GM21423 (cell line): ENCODE data around the gene NRP1.
"Not testable (repeated sequence)": the region's sequence is repeated elsewhere in the genome, so short reads cannot be mapped to it uniquely, and the experiment has no call there.

ENCODE experiments used
- ATAC-seq: cut with Tn5 transposase; IDR thresholded peaks from one replicate; pipeline ENCODE4 v1.9.1; 2021; ENCODE audit warnings: mild to moderate bottlenecking, moderate library complexity; ENCODE audit not compliant: unreplicated experiment

Gene NRP1

DNA sequence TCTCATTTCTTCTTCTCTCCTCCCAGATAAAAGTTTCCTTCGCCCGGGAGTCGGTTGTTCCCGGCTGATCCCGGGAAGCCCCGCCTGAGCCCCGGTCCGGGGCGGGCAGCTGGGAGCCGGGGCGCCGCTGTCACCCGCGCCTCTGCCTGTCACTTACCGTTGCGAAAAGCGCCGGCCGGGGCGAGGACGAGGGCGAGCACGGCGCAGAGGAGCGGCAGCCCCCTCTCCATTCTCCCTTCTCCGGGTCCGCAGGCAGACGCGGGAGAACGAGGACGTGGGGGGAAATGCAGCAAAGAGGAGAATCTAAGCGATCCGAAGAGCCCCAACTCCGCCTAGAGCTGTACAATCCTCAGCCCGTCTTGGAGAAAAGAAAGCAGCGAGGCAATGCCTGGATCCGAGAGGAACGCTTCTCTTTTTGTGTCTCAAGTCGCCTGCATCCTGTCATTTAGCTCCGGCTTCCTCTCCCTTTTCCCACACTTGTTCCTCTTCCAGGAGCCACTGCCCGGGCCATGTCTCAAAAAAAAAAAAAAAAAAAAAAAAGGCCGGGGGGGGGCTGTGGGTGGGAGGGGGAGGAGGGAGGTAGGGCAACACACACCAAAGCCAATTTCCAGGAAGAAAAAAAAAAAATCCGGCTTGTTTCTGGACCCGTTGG lies at the start of gene NRP1:
Gene NRP1, minus strand, starts transcription at position 515 of the 652 bp plus-strand sequence. Its CDS starts 285 bp downstream, at position 230.
- no peak for ATAC-seq

DNA sequence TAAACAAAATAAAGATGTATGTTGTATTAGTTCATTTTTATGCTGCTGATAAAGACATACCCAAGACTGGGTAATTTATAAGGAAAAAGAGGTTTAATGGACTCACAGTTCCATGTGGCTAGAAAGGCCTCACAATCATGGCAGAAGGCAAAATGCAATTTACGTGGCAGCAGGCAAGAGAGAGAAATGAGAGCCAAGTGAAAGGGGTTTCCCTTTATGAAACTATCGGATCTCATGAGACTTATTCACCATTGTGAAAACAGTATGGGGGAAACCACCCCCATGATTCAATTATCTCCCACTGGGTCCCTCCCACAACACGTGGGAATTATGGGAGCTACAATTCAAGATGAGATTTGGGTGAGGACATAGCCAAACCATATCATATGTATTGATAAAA lies 49.7 kb upstream of the NRP1 start:
- ATAC-seq: not testable (repeated sequence)

DNA sequence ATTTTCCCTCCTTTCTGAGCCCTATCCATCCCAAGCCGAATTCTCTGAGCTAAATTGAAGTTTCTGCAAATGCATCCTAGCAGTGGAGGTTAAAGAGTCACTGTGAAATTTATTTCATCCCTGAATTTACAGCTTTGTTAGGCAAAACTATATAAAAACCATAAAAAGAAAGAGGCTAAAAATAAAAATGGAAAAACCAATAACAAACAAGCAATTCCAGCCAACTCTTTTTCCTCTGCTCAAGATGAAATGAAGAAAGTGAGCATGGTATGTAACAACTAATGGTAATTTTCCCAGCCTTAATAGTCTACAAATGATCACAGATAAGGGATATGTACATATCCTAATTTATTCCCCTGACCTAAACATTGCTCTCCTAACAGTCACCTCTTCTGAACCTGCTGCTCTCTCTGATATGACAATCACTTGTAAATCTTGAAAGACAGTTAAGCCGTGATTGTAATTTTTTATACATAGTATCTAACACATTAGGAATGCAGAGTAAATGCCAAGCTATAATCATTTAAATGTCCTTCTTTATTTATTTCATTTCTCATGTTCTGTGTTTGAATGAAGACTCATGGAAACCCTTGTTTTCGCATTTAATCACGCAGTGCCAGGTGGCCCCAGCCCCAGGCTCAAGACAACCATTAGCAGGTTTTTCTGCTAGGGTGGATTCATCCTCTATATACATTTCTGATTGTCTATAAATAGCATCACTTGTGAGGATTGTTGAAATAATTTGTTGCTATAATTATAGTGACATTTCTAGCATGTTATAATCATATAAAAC lies 48.6 kb upstream of the NRP1 start:
- no peak for ATAC-seq

DNA sequence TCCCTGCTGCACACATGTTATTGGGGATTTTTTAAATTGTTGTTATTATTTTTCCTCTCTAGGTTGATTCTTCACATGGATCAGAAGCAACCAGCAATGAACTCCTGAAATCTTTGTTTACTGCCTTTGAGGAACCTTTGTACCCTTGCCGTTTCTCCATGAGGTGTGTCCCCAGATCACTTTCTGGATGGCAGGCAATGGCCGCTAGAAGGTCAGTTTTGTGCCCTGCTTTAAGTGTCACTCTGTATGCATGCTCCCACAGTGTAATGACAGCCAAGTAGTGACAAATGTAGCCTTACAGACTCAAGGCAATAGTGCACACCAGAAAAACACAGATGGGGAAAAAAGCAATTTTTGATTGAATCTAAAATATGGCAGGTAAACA lies 47.7 kb upstream of the NRP1 start:
- no peak for ATAC-seq

DNA sequence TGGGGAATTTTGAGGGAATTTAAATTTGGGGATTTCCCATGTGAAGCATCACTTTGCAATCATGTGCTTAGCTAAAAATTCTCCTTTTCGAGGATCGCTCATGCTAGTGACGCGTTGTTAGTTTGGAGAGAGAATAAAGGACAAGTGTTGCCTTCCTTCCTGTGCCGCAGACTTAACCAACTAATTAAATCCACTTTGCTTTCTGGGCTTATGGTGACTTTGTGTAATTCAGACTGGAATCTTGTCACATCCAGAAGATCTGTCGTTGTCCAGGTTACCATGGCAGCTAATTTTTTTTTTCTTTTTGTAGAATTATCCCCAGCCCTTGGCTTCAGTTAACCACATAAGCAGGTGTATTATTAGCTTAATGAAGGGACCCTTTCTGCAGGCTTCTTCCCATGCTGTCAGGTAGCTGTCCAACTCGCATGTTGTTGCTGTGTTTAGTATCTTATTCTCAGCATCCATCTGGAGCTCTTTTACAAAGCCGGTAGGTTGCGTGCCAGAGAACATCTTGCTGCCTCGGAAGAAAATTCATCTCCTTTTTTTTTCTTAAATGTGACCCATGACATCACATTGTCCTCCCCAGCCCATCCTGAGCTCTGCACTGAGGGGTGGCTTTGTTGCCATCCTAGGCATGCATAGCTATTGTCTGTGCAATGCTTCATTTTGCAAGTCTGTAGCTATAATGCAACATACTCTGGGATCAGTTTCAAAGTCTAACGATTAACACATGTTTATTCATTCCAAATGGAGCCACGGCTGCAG lies 47.2 kb upstream of the NRP1 start:
- no peak for ATAC-seq

DNA sequence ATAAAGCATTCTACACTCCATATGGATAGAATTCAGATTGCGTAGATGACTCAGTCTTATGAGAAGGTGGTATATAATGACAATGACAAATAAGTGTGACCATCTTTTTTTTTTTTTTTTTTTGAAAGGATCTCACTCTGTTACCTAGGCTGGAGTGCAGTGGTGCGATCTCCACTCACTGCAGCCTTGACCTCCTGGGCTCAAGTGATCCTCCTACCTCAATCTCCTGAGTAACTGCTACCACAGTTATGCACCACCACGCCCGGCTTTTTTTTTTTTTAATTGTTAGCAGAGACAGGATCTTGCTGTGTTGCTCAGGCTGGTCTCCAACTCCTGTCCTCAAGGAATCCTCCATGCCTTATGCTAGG lies 43.2 kb upstream of the NRP1 start:
- no peak for ATAC-seq

DNA sequence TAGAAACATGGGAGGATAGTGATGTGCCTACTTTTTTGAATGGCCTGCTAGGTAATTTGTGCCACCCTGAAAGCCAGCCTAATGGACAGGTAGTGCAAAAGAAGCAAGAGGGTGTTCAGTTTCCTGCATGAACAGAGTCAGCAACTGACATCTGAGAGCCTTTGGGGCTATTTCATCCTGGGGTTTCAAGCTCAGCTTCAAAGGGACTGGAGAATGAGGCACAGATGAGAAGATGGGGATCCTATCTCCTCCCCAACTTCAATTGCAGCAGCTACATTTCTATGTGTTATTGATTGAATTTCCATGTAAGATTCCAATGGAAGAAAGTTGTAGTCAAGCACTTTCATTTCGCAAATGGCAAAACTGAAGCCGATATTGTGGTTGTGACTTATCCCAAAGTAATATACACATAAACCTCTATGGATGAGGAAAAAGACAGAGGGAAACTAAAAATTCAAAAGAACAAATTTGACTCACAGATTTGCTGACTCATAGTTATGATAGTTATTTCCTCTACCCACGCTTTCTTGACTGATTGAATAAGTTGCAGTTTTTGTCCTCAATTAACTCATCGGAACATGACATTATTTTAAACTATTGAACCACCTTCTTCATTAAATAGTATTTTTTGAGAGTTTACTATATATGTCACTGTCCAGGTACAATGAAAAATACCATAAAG lies 42.6 kb upstream of the NRP1 start:
- no peak for ATAC-seq

DNA sequence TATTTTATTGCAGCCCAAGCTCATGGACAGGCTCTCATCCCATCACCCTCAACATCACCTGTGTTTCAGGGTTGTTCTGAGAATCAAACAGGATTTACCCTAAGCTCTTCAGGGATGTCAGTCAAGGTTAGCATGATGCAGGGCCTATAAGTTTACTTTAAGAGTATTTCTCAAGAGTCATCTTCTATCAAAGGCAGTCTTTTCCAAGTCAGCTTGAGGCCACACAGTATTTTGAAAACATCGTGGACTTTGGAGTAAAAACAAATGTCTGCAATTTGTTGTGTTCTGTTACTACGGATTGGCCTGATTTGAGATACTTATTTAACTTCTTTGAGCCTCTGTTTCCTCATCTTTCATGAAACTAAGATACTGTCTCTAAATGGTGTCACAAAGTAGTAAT lies 42.0 kb upstream of the NRP1 start:
- ATAC-seq: no peak

DNA sequence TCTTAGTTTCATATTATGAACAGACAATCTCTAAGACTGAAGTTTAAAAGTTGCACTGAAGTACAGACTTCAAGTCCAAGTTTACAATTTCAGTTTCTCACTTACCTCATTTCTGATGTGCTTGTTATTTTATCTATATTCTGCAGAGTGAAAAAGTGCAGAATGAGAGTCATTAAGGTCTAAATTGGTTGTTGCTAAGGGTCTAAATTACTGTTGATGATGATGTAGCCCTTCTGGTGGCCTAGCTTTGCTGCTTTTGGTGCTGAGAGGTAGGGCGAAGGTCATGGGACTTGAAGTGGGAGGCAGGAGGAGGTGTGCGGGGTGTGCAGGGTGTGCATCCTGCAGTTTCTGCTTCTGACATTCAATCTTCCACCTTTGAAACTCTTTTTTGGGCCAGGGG lies 38.8 kb upstream of the NRP1 start:
- no peak for ATAC-seq

DNA sequence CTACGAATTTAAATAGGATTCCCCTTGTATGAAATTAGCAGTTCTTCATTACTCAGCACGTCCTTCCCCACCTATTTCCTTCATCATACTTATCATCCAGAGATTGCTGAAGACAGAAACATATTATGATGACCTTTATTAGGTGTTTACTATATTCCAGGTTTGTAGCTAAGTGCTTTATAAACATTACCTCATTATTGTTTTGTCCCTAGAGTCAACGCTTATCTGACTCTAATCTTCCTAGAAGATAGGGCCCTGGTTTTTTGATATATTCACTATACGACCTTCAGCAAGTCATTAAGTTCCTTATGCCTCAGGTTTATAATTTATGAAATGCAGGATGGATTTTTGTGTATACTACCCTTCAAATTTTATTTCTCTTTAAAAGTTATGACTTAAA lies 36.8 kb upstream of the NRP1 start:
- ATAC-seq: no peak

DNA sequence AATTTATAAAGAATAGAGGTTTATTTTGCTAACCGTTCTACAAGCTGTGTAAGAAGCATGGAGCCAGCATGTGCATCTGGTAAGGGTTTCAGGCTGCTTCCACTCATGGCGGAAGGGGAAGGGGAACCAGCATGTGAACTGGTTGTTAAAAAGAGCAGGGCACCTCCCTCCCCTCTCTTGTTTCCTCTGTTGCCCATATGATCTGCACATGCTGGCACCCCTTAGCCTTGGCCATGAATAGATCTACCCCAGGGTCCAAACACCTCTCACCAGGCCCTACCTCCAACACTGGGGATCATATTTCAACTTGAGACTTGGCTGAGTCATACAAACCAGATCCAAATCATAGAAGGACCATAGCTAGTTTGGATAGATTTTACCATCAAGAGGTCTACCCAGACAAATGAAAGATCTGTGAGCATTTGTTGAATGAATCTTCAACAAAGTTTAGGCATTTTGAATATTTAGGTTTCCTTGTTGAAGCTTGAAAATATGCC lies 36.0 kb upstream of the NRP1 start:
- no peak for ATAC-seq

DNA sequence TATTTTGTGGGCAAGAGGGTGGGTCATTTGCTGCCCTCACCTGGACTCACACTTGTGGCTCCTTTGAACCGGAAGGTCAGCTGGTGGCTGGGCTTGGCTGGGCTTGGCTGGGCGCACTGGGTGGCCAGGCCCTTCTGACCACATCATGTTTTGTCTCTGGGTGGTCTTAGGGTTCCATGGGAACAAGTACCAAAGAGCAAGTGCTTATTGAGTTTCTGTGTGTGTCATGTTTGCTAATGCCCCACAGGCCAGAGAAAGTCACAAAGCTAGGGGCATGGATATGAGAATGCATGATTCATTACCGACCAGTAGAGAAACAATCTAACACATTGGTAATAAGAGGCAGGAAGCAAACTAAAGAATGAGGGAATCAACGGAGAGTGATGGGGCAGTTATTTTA lies 33.6 kb upstream of the NRP1 start:
- no peak for ATAC-seq

DNA sequence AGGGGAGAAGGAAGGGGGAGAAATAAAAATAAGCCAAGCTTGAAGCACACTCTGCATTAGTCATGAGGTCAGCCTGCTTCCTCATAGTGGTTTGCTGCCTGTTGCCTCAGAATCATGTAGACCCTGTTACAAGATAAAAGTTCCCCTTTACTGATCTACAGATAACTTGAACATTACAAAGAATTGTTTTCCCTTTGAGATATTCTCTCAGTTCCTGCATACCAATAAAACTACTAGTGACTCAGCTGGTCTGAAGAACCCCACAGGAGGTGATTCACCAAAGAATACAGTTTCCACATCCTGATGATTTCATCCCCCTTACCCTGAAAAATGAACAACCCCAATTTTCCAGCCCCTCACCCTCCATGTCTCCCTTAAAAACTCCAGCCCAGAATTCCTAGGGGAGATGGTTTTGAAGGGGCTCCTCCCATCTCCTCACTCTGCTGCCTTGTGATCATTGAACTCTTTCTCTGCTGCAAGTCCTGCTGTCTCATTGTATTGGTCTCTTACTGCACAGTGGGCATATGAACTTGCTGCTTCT lies 31.5 kb upstream of the NRP1 start:
- ATAC-seq: no peak

DNA sequence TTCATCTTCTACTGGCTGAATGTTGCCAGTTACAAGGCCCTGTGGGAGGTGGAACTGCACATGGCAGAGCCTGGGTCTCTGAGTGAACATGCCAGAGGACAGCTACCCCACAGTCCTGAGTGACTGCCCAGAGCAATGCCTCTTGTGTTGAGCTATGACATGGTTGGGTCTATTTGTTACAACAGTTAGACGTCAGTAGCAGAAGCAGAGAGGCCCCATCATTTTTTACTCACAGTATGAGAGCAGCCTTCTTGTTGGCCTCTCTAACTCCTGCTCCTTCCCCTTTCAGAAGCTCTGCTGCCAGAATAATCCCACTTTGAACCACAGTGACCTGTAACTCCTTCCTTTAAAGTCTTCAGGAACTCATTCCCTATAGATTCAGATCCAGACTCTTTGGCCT lies 30.8 kb upstream of the NRP1 start:
- ATAC-seq: no peak

DNA sequence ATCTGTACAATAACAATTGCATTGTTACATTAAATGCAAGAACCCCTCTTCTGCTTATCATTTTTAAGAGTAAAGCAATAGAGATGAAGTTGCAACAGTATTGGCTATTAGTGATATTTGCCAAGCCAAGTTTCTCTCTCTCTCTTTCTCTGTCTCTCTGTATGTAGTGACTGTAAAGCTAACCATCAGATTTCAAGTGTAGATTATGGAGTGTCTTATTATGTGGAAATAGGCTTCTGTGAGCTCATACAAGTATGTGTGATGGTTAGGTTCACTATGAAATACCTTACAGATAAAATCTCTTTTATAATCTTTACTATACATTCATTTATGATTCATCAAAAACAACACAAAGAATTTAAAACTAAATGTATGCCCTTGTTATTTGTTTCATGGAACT lies 28.6 kb upstream of the NRP1 start:
- ATAC-seq: no peak

DNA sequence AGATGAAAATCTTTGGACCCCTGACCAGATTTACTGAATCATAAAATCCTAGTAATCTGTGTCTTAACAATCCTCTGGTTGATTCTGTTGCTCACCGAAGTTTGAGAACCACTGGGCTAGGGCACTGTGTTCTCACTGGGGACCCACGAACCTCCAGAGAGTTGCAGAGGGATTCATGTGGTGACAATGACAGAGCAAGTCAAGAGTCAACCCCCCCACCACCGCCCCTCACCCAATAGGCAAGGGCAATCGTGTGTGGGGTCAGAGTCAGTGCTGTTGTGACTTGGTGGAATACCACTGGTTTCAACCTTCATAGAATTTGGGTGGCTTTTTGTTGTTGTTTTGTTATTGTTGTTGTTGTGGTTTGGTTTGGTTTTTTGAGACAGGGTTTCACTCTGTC lies 23.5 kb upstream of the NRP1 start:
- ATAC-seq: no peak

DNA sequence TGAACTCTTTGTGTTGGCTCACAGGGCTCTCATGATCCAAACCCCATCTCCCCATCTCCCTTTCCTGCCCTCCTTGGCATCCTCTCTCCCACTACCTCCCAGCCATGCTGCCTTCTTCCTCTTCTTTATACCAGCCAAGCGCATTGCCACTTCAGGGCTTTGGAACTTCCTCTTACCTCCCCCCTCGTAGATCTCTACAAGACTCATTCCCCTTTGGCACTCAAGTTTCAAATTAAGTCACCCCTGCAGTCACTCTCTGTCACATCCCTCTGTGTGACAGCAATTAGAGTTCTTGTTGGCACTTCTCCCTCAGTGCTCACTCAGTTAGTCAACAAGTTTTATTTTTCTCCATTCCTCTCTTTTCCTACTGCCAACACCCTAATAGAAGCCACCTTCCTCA lies 20.8 kb upstream of the NRP1 start:
- no peak for ATAC-seq

DNA sequence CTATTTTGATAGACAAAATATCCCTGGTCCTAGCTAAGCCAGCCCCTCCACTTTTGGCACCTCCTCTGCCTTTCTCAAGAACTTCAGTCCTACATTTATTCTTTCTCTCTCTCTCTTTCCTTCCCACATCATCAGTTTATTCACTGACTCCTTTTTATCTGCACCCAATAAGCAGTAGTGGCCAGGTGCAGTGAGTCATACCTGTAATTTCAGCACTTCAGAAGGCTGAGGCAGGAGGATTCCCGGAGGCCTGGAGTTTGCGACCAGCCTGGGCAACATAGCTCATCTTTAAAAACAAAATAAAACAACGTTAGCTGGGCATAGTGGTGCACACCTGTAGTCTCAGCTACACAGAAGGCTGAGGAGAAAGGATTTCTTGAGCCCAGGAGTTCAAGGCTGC lies 19.4 kb upstream of the NRP1 start:
- ATAC-seq: no peak

DNA sequence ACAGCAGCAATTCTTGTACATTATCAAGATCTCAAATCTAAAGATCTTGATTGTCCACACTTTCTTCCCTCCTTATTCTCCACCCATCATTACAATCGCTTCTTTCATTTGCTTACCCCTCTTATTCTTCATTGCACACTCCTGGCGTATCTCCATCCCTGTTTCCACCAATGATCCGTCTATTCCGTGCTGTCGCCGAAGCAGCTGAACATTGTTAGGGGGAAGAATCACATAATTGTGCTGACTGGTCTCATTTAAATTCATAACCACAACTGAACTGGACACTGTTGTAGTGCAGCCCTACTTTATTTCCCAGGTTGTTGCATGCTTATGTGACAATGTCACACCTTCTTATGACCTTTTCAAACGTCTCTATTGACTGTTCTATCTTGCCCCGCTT lies 18.9 kb upstream of the NRP1 start:
- no peak for ATAC-seq

DNA sequence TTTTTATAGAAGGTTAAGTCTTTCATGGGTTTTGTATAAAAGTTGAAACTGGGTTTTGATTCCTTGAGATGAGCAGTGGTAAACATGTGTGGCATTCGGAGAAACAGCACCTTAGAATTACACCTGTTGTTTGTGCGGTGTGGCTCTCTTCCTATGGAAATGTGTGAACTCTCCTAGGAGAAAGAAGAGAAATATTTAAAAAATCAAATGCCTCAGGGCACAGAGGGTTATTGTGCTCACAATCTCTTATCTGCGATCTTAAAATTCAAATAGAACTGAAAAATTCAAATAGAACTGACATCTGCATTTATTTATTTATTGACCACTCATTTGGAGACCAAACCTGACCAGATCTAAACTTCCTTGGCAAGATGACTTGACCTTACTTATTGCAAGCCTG lies 18.1 kb upstream of the NRP1 start:
- ATAC-seq: no peak

DNA sequence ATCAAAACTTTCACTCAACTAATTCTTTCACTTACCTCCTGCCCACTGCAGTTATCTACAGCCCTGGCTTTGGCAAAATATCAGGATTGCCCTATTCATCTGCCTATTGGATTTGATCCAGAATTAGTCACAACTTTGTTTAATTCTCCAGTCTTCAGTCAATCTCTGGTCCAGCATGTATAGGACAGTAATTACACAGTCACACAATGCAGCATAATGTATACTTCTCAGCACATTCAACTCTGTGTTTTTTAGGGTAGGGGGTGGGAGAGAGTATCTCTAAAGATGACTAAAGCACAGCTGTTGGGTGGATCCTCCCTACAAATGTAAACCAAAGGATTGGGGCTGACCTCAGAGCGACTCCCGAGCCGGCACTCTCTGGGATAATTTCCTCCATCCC lies 17.7 kb upstream of the NRP1 start:
- ATAC-seq: no peak
